WTC11 (cell line): ENCODE results near the gene TCF15.

Experiments
- KAT7 ChIP-seq: sonication (generic); formaldehyde crosslinking; IDR thresholded peaks from 2 replicates; pipeline ENCODE4 v1.8.1; 2023; ENCODE audit warnings: missing genetic modification reagents, mild to moderate bottlenecking, borderline replicate concordance
- SMAD4 ChIP-seq: sonication (generic); formaldehyde crosslinking; IDR thresholded peaks from 2 replicates; pipeline ENCODE4 v1.8.0; 2022; ENCODE audit warnings: mild to moderate bottlenecking, missing genetic modification reagents
- TF ChIP-seq, protein P1 (sequence below): sonication (generic); formaldehyde crosslinking; IDR thresholded peaks from 2 replicates; pipeline ENCODE4 v1.8.1; 2023; ENCODE audit warnings: mild to moderate bottlenecking, missing genetic modification reagents, moderate library complexity
- TF ChIP-seq, protein P2 (sequence below): fragments of 200-600 bp; IDR thresholded peaks from 2 replicates; pipeline ENCODE4 v1.8.0; 2022; ENCODE audit warnings: antibody characterized with exemption
- TF ChIP-seq, protein P3 (sequence below): sonication (generic); formaldehyde crosslinking; conservative IDR thresholded peaks from 2 replicates; pipeline ENCODE4 v1.8.1; 2022; ENCODE audit warnings: mild to moderate bottlenecking, missing genetic modification reagents

DNA sequence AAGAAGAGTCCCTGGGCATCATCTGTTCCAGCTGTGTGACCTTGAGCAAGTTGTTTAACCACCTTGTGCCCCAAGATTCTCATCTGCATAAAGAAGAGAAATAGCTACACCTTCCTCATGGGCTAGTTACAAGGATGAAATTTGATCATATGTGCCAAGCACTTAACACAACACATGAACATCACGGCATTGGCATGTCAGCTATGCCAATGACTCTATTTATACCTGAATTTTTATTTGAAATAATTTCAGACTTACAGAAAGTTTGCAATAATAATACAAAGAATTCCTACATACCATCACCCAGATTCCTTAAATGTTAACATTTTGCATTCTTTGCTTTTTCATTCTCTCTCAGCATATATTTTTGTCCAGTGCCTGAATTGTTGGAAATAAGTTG lies 21.0 kb upstream of the TCF15 start:
- no peak for TF ChIP-seq SMAD4 (CRISPR knock-in tag)
- TF ChIP-seq, protein P1, sequence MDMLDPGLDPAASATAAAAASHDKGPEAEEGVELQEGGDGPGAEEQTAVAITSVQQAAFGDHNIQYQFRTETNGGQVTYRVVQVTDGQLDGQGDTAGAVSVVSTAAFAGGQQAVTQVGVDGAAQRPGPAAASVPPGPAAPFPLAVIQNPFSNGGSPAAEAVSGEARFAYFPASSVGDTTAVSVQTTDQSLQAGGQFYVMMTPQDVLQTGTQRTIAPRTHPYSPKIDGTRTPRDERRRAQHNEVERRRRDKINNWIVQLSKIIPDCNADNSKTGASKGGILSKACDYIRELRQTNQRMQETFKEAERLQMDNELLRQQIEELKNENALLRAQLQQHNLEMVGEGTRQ = no peak
- TF ChIP-seq, protein P2, sequence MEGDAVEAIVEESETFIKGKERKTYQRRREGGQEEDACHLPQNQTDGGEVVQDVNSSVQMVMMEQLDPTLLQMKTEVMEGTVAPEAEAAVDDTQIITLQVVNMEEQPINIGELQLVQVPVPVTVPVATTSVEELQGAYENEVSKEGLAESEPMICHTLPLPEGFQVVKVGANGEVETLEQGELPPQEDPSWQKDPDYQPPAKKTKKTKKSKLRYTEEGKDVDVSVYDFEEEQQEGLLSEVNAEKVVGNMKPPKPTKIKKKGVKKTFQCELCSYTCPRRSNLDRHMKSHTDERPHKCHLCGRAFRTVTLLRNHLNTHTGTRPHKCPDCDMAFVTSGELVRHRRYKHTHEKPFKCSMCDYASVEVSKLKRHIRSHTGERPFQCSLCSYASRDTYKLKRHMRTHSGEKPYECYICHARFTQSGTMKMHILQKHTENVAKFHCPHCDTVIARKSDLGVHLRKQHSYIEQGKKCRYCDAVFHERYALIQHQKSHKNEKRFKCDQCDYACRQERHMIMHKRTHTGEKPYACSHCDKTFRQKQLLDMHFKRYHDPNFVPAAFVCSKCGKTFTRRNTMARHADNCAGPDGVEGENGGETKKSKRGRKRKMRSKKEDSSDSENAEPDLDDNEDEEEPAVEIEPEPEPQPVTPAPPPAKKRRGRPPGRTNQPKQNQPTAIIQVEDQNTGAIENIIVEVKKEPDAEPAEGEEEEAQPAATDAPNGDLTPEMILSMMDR = no peak
- TF ChIP-seq KAT7 (CRISPR knock-in tag) = no peak
- TF ChIP-seq, protein P3, sequence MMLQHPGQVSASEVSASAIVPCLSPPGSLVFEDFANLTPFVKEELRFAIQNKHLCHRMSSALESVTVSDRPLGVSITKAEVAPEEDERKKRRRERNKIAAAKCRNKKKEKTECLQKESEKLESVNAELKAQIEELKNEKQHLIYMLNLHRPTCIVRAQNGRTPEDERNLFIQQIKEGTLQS (CRISPR knock-in tag) = no peak
